Suprapubic skin (tissue), 4 donors: ENCODE measurements around the gene ANTXR1. TPM values are rescaled to one million over a fixed set of nuclear protein-coding genes. Genes with fewer than 3 reads are reported as not detected.

Experiments used
- DNase-seq, 2 donors: peaks; one replicate each; pipeline ENCODE4 v3.0.0-alpha.2; 2019; ENCODE audit warnings: low spot score in 2 of 2
- H3K27ac ChIP-seq: fragments of 200-600 bp; sonication (generic); one replicate; pipeline ENCODE4 v1.5.1; 2019
- H3K27me3 ChIP-seq: fragments of 200-600 bp; sonication (generic); one replicate; pipeline ENCODE4 v1.5.1; 2019
- H3K36me3 ChIP-seq: fragments of 200-600 bp; sonication (generic); one replicate; pipeline ENCODE4 v1.5.1; 2019
- H3K4me1 ChIP-seq: fragments of 200-600 bp; sonication (generic); one replicate; pipeline ENCODE4 v1.5.1; 2019
- H3K4me3 ChIP-seq: fragments of 200-600 bp; sonication (generic); one replicate; pipeline ENCODE4 v1.5.1; 2019; ENCODE audit warnings: mild to moderate bottlenecking
- H3K9me3 ChIP-seq: fragments of 200-600 bp; sonication (generic); one replicate; pipeline ENCODE4 v1.5.1; 2019
- CTCF ChIP-seq, 2 donors: fragments of 200-600 bp in 1 of 2; fragments of 450-650 bp in 1 of 2; sonication (generic) in 1 of 2; IDR thresholded peaks; one replicate each; pipeline ENCODE4 v1.5.1; 2016 to 2019; ENCODE audit warnings: antibody characterized with exemption in 2 of 2, mild to moderate bottlenecking in 1 of 2, moderate library complexity in 1 of 2
- EP300 ChIP-seq: sonication (generic); formaldehyde crosslinking; IDR thresholded peaks from one replicate; pipeline ENCODE4 v1.6.1; 2017; ENCODE audit warnings: antibody characterized with exemption
- POLR2A ChIP-seq, 2 donors: fragments of 450-650 bp; IDR thresholded peaks; one replicate each; pipeline ENCODE4 v1.6.1; 2017; ENCODE audit warnings: antibody characterized with exemption in 2 of 2, mild to moderate bottlenecking in 2 of 2, moderate library complexity in 2 of 2
- POLR2AphosphoS5 ChIP-seq, 3 donors: sonication (generic); formaldehyde crosslinking; IDR thresholded peaks; one replicate each; pipeline ENCODE4 v1.6.1; 2017; ENCODE audit warnings: antibody characterized with exemption in 3 of 3
- WGBS: methylation state at CpG from one replicate; pipeline ENCODE4 v1.1.5; 2018; 5-methylcytosine and 5-hydroxymethylcytosine counted together
- total RNA-seq, 4 donors: library from RNA; depleted of rRNA; stranded (reverse); fragments of >200 nt; gene quantifications; one replicate each; pipeline ENCODE4 v1.1.0, GENCODE V29; 2016

ANTXR1 gene
- total RNA-seq, 4 donors from 2014 or later = 35.5 to 111 (median 66.6) TPM

GRCh38 chr2:69017835-69018234, 4.9 kb downstream of the ANTXR1 start:
- Histone ChIP-seq H3K4me3 (no peak overlapping the region), H3K4me1 (peaks cover 80% of the 10 kb centered on the region), H3K27me3 (no peaks in the 10 kb centered on the region), H3K27ac (no peak overlapping the region), H3K9me3 (no peaks in the 10 kb centered on the region), H3K36me3 (no peaks in the 10 kb centered on the region)
- no peak for DNase-seq
- 57% methylated on average over 3 of the region's 3 CpGs for WGBS
- TF ChIP-seq POLR2AphosphoS5 (IDR thresholded peaks at IDR 0.05) (no peak), POLR2A (IDR thresholded peaks at IDR 0.05) (no peak), CTCF (IDR thresholded peaks at IDR 0.05) (no peak), EP300 (no peak)

GRCh38 chr2:69018678-69019095, 5.7 kb downstream of the ANTXR1 start:
- Histone ChIP-seq H3K36me3 (no peaks in the 10 kb centered on the region), H3K27ac (no peak overlapping the region), H3K4me3 (no peak overlapping the region), H3K9me3 (no peaks in the 10 kb centered on the region), H3K27me3 (no peaks in the 10 kb centered on the region), H3K4me1 (peaks cover 81% of the 10 kb centered on the region)
- 46% methylated on average over 4 of the region's 4 CpGs for WGBS
- no peak for DNase-seq
- TF ChIP-seq EP300 (no peak), POLR2AphosphoS5 (IDR thresholded peaks at IDR 0.05) (no peak), POLR2A (IDR thresholded peaks at IDR 0.05) (no peak), CTCF (IDR thresholded peaks at IDR 0.05) (no peak)

GRCh38 chr2:69020496-69021426, 7.8 kb downstream of the ANTXR1 start:
- 46% methylated on average over 8 of the region's 8 CpGs for WGBS
- no peaks in the 10 kb centered on the region for H3K9me3 ChIP-seq
- H3K4me1 ChIP-seq = peaks cover 69% of the 10 kb centered on the region
- no peak overlapping the region for H3K27ac ChIP-seq
- no peaks in the 10 kb centered on the region for H3K36me3 ChIP-seq
- no peaks in the 10 kb centered on the region for H3K27me3 ChIP-seq
- DNase-seq = no peak
- TF ChIP-seq POLR2AphosphoS5 (IDR thresholded peaks at IDR 0.05) = no peak
- no peak for TF ChIP-seq EP300
- no peak for TF ChIP-seq CTCF (IDR thresholded peaks at IDR 0.05)
- TF ChIP-seq POLR2A (IDR thresholded peaks at IDR 0.05) = no peak
- no peak overlapping the region for H3K4me3 ChIP-seq

- Histone ChIP-seq H3K4me3 (no peak overlapping the region), H3K36me3 (no peaks in the 10 kb centered on the region), H3K9me3 (no peaks in the 10 kb centered on the region), H3K4me1 (peaks cover 66% of the 10 kb centered on the region), H3K27me3 (no peaks in the 10 kb centered on the region), H3K27ac (no peak overlapping the region)
- DNase-seq = no peak
- 72% methylated on average over 4 of the region's 4 CpGs for WGBS
- TF ChIP-seq EP300 (no peak), POLR2A (IDR thresholded peaks at IDR 0.05) (no peak), POLR2AphosphoS5 (IDR thresholded peaks at IDR 0.05) (no peak), CTCF (IDR thresholded peaks at IDR 0.05) (no peak)
Measured at GRCh38 chr2:69021727-69022126, 8.7 kb downstream of the ANTXR1 start.

- H3K4me3 ChIP-seq = no peak overlapping the region
- no peaks in the 10 kb centered on the region for H3K36me3 ChIP-seq
- H3K4me1 ChIP-seq = peaks cover 58% of the 10 kb centered on the region
- DNase-seq = no peak
- WGBS = 57% methylated on average over 1 of the region's 1 CpG
- H3K27ac ChIP-seq = no peak overlapping the region
- no peaks in the 10 kb centered on the region for H3K9me3 ChIP-seq
- H3K27me3 ChIP-seq = no peaks in the 10 kb centered on the region
- no peak for TF ChIP-seq POLR2AphosphoS5 (IDR thresholded peaks at IDR 0.05)
- TF ChIP-seq CTCF (IDR thresholded peaks at IDR 0.05) = no peak
- no peak for TF ChIP-seq POLR2A (IDR thresholded peaks at IDR 0.05)
- TF ChIP-seq EP300 = no peak
Measured at GRCh38 chr2:69022548-69022947, 9.6 kb downstream of the ANTXR1 start.
